NCI-H2081 (cell line): ENCODE measurements around the gene GRID2.

Experiments used
- DNase-seq, 2 experiments: peaks; one replicate each; lab custom pipeline; 2025; lab: John Stamatoyannopoulos, UW

GRID2 gene

DNA sequence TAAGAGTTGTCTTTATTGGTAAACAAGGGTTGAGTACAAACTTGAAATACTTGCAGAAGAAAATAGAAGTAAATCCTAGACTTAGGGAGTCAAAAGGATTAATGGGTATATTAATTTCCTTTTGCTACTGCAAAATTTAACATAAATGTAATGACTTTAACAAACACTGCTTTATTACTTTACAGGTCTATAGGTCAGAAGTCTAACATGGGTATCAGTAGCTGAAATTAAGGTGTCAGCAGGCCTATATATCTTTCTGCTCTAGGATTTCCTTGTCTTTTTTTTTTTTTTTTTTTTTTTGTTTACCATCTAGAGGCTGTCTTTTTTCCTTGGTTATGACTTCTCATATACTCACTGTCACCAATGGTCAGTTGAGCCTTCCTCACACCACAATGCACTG is 220.4 kb downstream of the GRID2 start:
- DNase-seq, result no peak

DNA sequence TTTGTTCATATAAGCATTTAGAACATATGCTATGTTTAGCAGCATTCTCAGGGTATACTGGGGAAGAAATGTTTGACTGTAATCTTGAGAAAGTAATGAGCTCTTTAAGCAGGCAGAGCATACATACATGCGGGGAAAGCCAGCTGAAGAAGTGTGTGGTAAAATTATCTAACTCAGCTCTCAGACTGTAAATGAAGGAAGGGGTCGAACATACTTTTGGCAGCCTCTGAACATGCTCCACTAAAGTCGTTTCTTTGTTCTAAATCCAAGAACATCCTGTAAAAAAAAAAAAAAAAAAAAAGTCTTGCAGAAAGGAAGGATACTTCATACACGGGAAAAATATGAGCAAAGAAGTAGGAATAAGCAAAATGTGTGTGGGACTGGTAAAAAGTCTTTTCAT is 224.8 kb downstream of the GRID2 start:
- DNase-seq, result no peak

DNA sequence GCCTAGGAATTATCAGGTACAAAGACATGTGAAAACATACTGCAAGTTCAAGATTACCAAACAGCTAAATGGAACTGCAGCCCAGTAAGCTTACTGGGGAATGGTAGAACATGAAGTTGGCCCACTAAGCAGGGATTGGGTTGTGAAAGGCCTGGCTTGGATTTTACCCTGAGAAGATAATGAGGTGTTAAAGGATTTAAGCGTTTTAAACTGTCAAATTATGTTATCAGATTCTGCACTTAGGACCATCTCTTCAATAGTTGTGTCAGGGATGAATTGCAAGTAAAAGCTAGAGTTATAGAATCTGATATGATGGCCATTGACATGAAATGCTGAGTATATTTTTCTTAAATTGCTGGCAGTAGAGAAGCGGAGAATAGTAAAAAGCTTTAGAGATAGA is 225.7 kb downstream of the GRID2 start:
- no peak for DNase-seq

DNA sequence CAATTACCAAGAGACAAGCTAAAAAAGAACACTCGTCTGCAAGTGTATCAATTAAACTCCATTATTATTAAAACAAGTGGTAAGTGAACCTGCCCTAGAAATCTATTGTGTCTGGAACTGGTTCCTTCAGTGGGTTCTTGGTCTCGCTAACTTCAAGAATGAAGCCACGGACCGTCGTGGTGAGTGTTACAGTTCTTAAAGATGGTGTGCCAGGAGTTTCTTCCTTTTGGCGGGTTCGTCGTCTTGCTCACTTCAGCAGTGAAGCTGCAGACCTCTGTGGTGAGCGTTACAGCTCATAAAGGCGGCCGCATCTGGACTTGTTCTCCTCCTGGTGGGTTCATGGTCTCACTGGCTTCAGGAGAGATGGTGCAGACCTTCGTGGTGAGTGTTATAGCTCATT is 231.8 kb downstream of the GRID2 start:
- no peak for DNase-seq

DNA sequence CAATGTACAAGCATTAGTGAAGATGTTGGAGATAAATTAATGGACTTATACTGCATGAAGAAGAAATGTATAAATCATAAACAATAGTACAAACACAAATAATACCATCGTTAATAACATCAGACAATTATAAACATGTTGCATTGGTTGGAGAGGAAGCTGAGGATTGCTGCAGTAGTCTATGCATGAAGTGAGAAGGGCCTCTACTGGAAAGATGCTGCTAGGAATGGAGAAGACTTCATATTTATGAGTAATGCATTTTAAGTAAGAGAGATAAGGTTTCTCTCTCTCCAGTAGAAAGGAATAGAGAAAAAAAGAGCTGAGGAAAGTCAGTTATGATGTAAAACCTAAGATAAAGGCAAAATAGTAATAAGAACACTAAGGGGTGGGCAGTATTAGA is 247.8 kb downstream of the GRID2 start:
- DNase-seq, result no peak

DNA sequence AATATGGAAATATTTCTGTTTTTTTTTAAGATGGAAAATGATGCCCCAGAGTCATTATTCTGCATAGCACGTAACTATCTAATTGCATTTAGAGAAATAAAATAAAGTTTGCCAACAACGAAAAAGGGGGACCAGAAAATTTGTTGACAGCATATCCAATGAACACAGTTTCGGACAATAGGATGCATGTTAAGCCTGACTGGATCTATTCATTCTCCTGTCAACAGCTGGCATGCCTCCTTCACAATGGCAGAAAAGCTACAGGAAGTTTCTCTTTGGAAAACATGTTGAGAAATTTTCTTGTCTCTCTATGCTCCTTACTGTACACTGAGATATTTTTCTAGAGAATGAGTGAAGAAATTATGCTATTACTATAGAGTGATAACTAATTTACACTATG is 262.5 kb downstream of the GRID2 start:
- DNase-seq, result no peak

DNA sequence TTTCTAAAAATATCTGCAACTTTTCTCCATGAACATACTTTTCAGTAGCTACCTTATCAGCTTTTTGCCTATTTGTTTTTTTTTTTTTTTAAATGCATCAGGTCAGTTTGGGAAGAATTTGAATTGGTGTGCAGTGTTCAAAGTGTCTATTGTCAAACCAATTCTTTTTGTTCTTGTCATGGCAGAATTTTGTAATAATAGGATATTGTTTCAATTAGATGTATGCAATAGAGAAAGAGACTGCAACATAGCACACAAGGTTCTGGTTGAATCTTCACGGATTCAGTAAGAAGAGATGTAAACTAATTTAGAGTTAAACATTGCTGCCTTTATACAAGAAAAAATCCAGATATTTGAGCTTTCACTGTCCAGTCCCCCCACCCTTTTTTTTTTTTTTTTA is 277.1 kb downstream of the GRID2 start:
- no peak for DNase-seq

DNA sequence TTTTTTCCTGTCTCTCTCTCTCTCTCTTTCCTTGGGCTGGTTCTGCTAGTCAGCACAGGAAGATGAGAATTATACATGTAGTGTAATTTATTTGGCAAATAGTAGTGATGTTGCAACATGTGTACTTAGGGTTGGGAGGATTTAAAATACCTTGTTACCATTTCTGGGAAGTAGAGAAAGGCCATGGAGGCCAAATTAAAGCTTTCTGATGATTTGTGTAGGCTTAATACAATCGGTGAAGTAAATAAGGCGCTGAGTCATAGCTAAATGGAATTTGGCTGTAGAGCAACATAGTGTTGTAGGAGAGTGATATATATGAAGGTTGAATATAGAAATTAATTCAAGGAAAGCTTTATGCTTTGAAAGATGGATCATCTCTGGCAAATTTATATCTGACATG is 295.3 kb downstream of the GRID2 start:
- DNase-seq, result peak in 1 of 2 experiments; percentile 2

DNA sequence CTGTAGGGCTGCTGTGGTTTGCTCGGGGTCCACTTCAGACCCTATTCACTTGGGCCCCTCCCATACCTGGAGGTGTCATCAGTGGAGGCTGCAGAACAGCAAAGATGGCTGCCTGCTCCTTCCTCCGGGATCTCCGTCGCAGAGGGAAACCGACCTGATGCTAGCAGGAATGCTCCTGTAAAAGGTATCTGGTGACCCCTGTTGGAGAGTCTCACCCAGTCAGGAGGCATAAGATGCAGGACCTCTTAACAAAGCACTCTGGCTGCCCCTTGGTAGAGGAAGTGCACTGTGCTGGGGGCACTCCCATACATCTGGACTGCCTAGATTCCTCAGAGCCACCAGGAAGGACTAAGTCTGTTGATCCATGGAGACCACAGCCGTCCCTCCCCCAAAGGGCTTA is 296.9 kb downstream of the GRID2 start:
- no peak for DNase-seq

DNA sequence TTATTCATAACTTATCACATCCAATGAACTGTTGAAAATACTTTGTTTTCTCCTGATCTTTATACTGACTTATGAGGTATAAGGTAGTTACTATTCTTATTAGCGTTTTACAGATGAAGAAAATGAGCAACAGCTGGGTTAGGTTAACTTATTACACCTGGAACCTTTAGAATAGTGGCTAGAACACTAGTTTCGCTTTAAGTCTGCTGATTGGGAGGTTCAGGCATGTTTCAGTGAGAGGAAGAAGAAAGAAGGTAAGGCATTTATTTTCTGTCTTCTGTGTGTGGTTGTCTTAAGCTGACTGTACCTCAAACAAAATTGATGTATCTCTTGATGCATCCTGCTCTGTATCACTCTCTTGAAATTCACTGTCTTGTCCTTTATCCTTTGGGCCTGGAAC is 302.5 kb downstream of the GRID2 start:
- no peak for DNase-seq

DNA sequence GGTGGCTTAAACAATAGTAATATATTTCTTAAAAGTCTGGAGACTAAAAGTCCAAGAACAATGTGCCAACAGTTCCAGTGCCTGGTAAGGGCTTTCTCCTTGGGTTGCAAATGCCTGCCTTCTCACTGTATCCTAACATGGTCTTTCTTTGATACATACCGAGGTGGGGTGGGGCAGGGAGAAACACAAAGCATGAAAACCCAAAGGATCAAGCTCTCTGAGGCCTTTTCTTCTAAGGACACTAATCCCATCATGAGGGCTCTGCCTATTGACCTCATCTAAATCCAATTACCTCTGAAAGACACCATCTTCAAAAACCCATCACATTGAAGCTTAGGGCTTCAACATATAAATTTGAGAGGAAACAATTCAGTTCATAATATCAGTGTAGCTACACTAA is 311.3 kb downstream of the GRID2 start:
- no peak for DNase-seq

DNA sequence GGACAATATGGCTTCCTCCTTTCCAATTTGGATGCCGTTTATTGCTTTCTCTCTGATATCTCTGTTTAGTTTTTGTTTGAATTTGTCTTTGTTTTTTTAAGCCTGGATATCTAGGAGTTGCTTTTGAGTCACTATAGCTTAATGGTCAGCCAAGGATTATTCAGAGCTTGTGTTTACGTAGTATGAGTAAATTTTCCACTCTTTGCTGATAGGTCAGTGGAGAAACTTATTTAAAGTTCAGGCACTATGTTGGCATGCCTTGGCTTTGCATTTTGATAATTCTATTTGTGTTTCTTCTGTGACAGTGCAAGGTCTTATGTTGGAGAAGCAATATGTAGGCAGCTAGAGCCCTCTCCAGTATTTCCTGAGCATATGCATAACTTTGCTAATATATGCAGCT is 315.2 kb downstream of the GRID2 start:
- DNase-seq, result no peak

DNA sequence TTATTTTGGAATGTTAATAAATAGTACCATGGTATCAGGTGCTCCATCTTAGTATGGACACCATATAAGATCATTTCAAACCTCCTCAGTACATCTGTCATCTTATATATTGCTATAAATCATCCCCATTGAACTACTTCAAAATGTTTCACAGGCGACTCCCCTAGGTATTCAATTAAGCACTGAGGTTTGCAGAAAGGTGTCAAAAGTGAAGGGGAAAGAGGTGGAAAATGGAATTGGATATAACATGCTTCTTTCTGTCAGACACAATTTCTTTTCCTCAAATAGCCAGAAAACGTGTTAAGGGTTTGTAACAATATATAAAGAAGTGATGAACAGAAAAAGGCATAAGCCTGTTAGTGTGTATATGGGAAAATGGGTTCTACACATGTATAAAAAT is 325.5 kb downstream of the GRID2 start:
- DNase-seq, result no peak

DNA sequence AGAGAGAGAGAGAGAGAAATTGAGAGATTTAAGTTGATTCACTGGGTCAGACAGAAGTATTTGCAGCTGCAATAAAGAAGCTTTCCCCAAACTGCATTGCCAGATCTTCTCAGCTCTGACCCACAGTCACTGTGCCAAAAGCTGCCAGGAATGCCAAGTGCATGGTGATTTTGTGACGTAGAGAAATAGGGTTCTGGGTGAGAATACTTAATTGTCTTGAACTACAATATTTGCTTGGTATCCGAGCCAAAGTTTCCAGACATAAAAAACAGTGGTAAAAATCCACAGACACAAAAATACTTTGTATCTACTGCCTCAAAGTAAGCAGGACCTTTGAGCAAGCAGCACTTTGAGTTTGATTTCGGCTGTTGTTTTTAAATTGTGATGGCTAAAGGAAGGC is 331.1 kb downstream of the GRID2 start:
- no peak for DNase-seq

DNA sequence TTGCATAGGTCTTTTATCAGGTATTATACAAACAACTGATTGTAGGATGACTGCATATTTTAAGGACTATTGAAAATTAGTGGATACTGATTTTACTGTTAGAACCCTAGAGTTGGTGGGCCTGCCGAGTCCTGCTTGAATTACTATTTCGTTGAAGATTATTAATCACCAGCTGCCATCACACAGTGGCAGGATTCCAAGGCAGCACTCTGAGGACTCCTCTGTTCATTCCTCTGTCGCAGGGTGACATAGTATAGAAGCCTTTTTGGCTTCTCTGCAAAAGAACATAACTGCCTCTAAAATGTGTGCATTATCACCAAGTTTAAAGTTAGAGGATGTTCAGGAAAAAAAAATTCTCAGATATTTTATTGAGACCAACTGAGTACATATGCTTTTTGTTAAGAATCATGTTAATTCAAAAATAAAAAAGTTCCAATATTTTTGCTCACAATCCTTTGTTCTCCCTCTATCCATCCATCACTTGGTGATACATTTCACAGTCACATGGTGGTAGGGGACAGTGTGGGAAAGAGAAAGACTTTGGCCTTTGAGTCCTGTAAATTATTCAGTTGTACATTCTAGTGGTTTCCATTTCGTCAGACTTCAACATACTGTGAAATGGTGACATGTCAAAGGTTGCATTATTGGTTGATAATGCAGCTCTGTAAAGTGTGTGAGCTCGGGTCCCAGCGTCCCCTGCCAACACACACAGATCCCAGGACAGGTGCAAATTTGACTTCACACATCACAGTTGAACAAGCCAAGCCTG is 332.5 kb downstream of the GRID2 start:
- DNase-seq, result no peak

DNA sequence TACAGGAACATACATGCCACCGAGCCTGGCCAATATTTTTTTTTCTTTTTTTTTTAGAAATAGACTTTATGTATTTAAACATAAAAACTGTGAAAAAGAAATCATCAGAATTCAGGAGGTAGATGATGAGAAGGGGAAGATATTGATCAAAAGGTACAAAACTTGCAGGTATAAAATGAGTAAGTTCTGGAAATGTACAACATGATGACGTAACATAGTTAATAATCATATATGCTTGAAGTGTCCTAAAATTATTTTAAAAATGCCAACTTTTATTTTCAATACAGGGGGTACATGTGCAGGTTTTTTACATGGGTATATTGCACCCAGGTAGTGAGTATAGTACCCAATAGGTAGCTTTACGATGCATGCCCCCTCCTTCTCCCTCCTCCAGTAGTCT is 337.6 kb downstream of the GRID2 start:
- DNase-seq, result no peak

DNA sequence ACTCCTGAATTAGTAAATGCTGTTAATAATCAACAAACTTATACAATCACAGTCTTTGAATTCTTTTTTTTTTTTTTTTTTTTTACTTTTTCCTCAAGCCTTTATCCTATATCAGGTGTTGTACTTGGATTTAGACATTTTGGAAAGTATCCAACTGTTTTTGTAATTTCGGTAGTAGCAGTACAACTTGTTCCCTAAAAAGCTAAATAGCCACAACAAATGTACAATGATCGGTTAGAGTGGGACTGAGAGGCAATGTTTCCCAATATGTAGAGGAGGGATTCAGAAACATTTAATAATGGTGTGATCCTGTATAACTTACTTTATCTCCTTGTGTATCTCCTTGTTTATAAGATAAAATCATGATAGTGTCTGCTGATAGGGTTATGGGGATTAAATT is 343.1 kb downstream of the GRID2 start:
- DNase-seq, result no peak

DNA sequence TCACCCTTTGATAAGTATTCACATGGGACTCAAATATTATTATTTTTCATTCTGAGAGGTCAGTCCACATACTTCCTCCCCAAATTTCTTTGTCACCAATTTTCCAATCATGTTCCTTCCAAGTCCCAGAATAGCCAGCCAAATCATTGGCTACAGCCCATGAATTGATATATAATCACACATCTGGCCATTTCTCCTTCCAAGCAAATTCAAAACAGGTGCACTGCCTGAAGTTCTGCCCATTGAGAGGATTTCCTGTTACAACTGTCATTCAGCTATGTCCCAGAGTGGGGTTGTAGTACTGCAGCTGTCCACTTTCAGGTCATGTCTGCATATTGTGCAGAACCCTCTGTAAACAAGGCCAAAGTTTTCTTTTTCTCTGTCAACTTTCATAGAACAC is 347.8 kb downstream of the GRID2 start:
- no peak for DNase-seq

DNA sequence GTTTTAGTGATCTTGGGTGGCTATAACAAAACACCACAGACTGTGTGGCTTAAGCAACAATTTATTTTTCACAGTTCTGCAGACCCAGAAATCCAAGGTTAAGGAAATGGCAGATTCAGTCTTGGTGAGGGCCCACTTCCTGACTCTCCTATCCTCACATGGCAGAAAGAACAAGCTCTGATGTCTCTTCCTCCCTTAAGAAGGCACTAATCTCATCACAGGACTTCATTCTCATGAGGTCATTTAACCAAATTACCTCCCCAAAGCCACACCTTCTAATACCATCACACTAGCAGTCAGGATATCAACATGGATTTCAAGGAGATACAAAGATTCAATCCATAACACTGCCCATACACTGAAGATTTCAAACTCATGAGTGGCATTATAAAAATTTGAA is 350.3 kb downstream of the GRID2 start:
- DNase-seq, result no peak

DNA sequence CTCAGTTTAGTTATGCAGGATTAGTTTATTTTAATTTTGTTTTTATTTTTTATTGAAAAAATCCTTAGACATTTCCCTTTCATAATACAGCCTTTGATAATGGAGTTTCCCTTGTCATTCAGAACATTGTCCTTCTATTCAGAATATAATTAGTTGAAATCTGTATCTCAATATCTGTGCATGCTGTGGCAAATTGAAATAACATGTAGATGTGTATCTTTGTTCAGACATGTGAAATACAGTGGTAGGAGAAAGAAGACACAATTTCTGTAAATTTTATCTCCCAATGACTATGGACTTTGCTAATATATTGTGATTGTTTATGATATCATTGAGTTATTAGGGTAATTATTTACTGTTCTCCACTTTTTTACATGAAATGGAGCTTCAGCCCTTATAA is 353.9 kb downstream of the GRID2 start:
- no peak for DNase-seq

DNA sequence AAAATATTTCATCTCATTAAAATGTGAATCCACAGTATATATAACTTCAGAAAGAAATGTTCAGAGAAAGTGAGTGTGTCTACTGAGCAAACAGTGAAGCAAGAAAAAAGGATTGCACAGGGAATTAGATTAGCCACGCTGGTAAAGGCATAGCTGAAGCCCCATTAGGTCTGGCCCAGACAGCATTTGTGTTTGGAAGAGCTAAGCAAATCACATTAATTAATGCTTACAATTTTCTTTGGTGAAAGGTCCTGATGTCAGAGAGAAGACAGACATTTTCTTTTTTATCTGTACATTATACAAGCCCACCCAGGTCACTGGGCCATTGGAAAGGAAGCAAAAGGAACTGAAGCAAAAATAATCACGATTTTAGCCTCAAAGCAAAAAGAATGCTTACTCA is 354.6 kb downstream of the GRID2 start:
- no peak for DNase-seq

DNA sequence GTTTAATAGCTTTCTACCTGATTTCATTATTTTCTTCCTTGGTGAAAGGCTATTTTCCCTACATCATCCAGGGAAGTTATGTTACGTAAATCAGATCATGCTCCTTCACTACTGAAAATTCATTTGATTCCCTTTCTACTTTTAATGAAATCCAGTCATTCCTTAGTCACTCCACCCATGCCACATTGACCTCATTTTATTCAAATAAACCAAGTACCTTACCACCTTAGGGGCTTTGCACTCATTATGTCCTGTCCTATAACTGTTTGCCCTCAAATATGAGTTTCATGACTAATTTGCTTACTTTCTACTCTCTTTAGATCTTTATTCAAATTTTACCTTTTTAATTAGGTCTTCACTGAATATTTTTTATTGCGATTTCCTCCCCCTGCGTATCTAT is 374.0 kb downstream of the GRID2 start:
- no peak for DNase-seq

DNA sequence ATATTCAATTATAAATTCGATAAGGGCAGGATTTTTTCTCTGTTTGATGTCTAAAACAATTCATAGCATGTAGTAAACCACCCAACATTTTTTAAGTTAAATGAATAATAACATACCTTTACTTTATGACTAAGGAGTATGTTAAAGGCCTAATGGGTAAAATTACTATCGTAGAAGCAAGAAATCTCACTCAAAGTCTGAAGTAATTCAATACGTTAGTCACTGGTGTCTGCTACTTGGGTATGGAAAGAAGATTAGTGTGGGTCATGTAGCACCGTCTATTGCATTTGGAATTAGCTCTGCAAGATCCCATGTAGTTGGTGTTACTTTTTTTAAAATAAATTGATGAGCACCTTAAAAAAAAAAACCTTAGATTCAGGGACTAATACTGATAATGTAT is 374.5 kb downstream of the GRID2 start:
- no peak for DNase-seq

DNA sequence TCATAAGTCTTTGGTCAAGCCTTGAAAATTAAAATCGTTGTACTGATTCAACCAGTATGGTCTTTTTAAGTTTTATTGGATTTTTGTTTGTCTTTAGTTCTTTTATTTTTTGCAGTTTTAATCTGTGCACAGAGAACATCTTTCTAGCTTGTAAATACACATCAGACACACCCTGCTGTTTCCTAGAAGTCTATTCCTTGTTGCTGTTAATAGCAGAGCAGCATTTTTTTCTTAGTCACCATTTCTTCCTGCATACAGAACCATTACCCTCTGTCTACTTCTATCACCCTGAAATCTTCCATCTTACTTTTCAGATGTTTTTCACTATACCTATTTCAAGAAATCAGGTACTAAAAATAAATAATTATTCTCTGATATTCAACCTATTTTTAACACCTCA is 375.4 kb downstream of the GRID2 start:
- no peak for DNase-seq

DNA sequence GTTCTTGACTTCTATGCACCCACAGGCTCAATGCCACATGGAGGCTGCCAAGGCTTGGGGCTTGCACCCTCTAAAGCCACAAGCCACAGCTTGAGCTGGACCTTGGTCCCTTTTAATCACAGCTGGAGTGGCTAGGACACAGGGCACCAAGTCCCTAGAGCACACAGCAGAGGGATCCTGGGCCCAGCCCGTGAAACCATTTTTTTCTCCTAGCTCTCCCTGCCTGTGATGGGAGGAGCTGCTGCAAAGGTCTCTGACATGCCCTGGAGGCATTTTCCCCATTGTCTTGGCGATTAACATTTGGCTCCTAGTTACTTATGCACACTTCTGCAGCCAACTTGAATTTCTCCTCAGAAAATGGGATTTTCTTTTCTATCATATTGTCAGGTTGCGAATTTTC is 410.9 kb downstream of the GRID2 start:
- DNase-seq, result no peak
